Activated T-helper 1 cell treated with Interleukin-2 at 50 U/mL for 16 hours (primary cell): Measurements from ENCODE around the gene RRM2.

Source experiments
- DNase-seq: peaks from one replicate; pipeline ENCODE4 v3.0.0-alpha.2; 2020; ENCODE audit warnings: low read depth

RRM2 gene

GRCh38 chr2:10172033-10172871 lies 49.7 kb downstream of the RRM2 start:
- DNase-seq, result no peak

- DNase-seq, result no peak
Measured at GRCh38 chr2:10173258-10174005, 50.9 kb downstream of the RRM2 start.

GRCh38 chr2:10174173-10174572 lies 51.6 kb downstream of the RRM2 start:
- DNase-seq, result no peak

DNA sequence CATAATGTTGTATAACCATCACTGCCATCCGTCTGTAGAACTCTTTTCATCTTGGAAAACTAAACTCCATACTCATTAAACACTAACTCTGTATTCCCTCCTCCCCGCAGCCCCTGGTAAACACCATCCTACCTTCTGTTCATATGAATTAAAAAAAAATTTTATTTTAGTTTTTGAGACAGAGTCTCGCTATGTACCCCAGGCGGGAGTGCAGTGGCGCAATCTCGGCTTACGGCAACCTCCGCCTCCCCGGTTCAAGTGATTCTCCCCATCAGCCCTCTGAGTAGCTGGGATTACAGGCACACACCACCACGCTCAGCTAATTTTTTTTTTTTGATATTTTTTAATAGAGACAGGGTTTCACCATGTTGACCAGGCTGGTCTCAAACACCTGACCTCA lies 52.9 kb downstream of the RRM2 start:
- no peak for DNase-seq

GRCh38 chr2:10178751-10179150 lies 56.2 kb downstream of the RRM2 start:
- no peak for DNase-seq

- no peak for DNase-seq
Measured at GRCh38 chr2:10179422-10179821, 56.9 kb downstream of the RRM2 start.

- no peak for DNase-seq
Measured at GRCh38 chr2:10180229-10180628, 57.7 kb downstream of the RRM2 start.
